GM04504 (cell line): ENCODE data around the gene PTPN1.
"Not testable (repeated sequence)": the region's sequence is repeated elsewhere in the genome, so short reads cannot be mapped to it uniquely, and the experiment has no call there.

Experiments used
- DNase-seq: peaks from one replicate; pipeline ENCODE4 v3.0.0-alpha.2; 2012; ENCODE audit warnings: low read depth

The PTPN1 gene

GRCh38 chr20:50532221-50532620, 22.0 kb downstream of the PTPN1 start:
- no peak for DNase-seq

GRCh38 chr20:50533061-50533460, 22.9 kb downstream of the PTPN1 start:
- no peak for DNase-seq

- DNase-seq, result no peak
Measured at GRCh38 chr20:50533464-50533863, 23.3 kb downstream of the PTPN1 start.

GRCh38 chr20:50534567-50534966, 24.4 kb downstream of the PTPN1 start:
- DNase-seq, result peak; percentile 58

GRCh38 chr20:50535162-50535561, 25.0 kb downstream of the PTPN1 start:
- no peak for DNase-seq

- no peak for DNase-seq
Measured at GRCh38 chr20:50536333-50536732, 26.1 kb downstream of the PTPN1 start.

GRCh38 chr20:50537546-50538201, 27.5 kb downstream of the PTPN1 start:
- no peak for DNase-seq

- DNase-seq, result no peak
Measured at GRCh38 chr20:50538276-50538675, 28.1 kb downstream of the PTPN1 start.

- DNase-seq, result not testable (repeated sequence)
Measured at GRCh38 chr20:50539798-50540197, 29.6 kb downstream of the PTPN1 start.

- no peak for DNase-seq
Measured at GRCh38 chr20:50540620-50541605, 30.7 kb downstream of the PTPN1 start.

- DNase-seq, result no peak
Measured at GRCh38 chr20:50541606-50542041, 31.4 kb downstream of the PTPN1 start.

- DNase-seq, result no peak
Measured at GRCh38 chr20:50543326-50543725, 33.1 kb downstream of the PTPN1 start.

GRCh38 chr20:50545126-50545525, 34.9 kb downstream of the PTPN1 start:
- no peak for DNase-seq

- DNase-seq, result no peak
Measured at GRCh38 chr20:50546729-50547314, 36.6 kb downstream of the PTPN1 start.

GRCh38 chr20:50547964-50548363, 37.8 kb downstream of the PTPN1 start:
- no peak for DNase-seq

- no peak for DNase-seq
Measured at GRCh38 chr20:50548396-50548795, 38.2 kb downstream of the PTPN1 start.

- no peak for DNase-seq
Measured at GRCh38 chr20:50550531-50550930, 40.3 kb downstream of the PTPN1 start.

- DNase-seq, result no peak
Measured at GRCh38 chr20:50551288-50551687, 41.1 kb downstream of the PTPN1 start.

- no peak for DNase-seq
Measured at GRCh38 chr20:50552979-50553378, 42.8 kb downstream of the PTPN1 start.

GRCh38 chr20:50554694-50555579, 44.8 kb downstream of the PTPN1 start:
- DNase-seq, result no peak

GRCh38 chr20:50555662-50556061, 45.5 kb downstream of the PTPN1 start:
- DNase-seq, result no peak
